GM18909 (cell line): ENCODE data around the gene GPATCH4.
"Not testable (repeated sequence)": the region's sequence is repeated elsewhere in the genome, so short reads cannot be mapped to it uniquely, and the experiment has no call there.

ENCODE experiments used
- ATAC-seq: cut with Tn5 transposase; IDR thresholded peaks from one replicate; pipeline ENCODE4 v1.9.1; 2021; ENCODE audit warnings: mild to moderate bottlenecking; ENCODE audit not compliant: unreplicated experiment, poor library complexity

GPATCH4 gene

DNA sequence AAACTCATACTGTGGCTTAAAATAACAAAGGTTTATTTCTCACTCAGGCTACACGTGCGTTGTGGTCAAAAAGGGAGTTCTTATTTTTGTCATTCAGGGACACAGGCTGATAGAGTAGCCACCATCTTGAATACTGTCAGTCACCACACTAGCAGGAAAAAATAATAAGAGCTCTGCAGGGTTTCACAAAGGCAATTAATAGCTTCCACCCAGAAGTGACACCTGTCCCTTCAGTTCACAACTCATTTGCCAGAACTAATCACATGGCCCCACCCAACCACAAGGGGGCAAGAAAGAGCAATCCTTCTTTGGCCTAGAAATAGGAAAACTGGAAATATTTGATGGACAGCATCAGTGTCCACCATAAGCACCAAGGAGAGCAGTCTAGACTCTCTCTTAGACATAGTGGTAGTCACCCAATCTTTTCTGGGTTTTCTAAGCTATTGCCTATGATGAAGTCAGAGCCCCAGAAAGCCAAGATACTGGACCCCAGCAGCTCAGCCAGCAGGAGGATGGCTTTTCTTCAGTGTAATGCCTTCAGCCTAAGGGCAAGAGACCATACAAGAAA lies 26.1 kb upstream of the GPATCH4 start:
- ATAC-seq, result no peak

GRCh38 chr1:156626079-156626438 lies 24.8 kb upstream of the GPATCH4 start:
- no peak for ATAC-seq

DNA sequence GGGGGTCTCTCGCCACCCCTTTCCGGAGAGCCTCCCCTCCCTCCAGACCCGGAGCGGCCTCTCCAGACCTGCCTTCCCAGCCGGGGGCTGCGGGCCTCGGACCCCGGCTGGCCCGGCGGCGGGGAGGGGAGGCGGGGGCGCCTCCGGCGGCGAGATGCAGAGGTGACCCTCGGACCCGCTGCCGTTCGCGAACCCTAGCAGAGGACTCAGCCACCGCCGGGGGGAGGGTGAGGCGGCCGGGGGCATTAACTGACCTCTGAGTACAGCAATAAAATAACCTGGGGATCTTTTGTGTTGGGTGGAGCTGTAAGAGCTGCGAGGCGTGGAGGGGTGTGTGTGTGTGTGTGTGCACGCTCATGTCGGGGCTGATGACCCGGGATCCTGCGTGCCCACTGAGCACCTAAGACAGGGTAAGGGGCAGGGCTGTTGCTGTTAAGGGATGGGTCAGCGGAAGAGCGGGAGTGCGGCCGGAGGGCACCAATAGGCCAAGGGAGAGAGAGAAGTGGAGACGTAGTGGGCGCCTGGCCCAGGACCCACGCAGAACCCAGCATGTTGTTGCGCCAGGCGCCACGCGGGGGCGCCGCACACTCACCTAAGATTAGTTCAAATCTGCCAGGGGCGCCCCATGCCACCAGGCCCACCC lies 24.3 kb upstream of the GPATCH4 start:
- no peak for ATAC-seq

- no peak for ATAC-seq
Measured at GRCh38 chr1:156624814-156625435, 23.6 kb upstream of the GPATCH4 start.

- ATAC-seq, result no peak
Measured at GRCh38 chr1:156623946-156624813, 22.9 kb upstream of the GPATCH4 start.

GRCh38 chr1:156622581-156623297 lies 21.5 kb upstream of the GPATCH4 start:
- ATAC-seq, result no peak

- ATAC-seq, result no peak
Measured at GRCh38 chr1:156619582-156619955, 18.3 kb upstream of the GPATCH4 start.

- ATAC-seq, result no peak
Measured at GRCh38 chr1:156618853-156619581, 17.7 kb upstream of the GPATCH4 start, which contains the start of gene HAPLN2. Gene HAPLN2 (plus strand): TSS chr1:156619415. CDS start chr1:156623491, 4,076 bp downstream.

- no peak for ATAC-seq
Measured at GRCh38 chr1:156616463-156616862, 15.2 kb upstream of the GPATCH4 start.

- no peak for ATAC-seq
Measured at GRCh38 chr1:156615946-156616345, 14.7 kb upstream of the GPATCH4 start.

- no peak for ATAC-seq
Measured at GRCh38 chr1:156612666-156613065, 11.4 kb upstream of the GPATCH4 start.

DNA sequence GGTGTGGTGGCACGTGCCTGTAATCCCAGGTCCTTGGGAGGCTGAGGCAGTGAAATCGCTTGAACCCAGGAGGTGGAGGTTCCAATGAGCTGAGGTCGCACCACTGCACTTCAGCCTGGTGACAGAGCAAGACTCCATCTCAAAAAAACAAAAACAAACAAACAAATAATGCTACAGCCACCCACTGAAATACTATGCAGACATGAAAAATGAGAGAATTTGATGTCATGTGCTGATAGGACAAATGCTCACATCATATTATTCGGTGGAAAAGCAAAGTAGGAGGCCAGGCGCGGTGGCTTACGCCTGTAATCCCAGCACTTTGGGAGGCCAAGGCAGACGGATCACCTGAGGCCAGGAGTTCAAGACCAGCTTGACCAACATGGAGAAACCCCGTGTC lies 8.8 kb upstream of the GPATCH4 start:
- ATAC-seq, result not testable (repeated sequence)

- ATAC-seq, result no peak
Measured at GRCh38 chr1:156608981-156609380, 7.7 kb upstream of the GPATCH4 start.

GRCh38 chr1:156608036-156608674 lies 6.9 kb upstream of the GPATCH4 start:
- ATAC-seq, result peak; percentile 60

DNA sequence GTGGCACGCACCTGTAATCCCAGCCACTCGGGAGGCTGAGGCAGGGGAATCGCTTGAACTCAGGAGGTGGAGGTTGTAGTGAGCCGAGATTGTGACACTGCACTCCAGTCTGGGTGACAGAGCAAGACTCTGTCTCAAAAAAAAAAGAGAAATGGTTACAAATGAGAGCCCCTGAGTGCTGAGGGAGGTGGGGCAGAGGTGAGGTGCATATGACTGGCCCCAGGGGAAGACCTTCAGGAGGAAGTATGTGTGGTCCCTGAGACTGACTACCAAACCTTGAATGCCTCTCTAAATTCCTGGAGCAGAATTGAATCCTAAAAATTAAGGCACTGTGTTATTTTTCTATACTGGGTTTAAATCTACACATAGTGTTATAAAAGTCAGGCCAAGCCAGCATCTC lies 6.1 kb upstream of the GPATCH4 start:
- not testable (repeated sequence) for ATAC-seq

DNA sequence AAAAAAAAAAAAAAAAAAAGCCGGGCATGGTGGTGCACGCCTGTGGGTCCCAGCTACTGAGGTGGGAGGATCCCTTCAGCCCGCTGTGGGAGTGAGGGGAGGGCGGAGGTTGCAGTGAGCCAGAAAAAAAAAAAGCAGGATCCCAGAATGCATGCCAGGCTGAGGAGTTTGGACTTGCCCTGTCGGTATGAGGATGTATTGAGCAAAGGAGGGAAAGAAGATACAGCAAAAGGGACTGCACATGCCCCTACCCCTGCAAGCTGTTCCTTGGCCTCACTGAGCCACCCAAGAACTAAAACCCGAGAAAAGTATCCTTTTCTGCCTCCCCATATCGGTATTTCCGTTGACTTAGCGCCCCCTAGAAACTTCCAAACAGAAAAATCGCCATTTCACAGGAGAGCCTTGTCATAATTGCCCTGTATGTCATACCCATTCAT lies 1.3 kb upstream of the GPATCH4 start:
- no peak for ATAC-seq

GRCh38 chr1:156601892-156602291 lies 613 bp upstream of the GPATCH4 start:
- peak; percentile 18 for ATAC-seq

GRCh38 chr1:156600733-156601121 lies 552 bp downstream of the GPATCH4 start:
- no peak for ATAC-seq

DNA sequence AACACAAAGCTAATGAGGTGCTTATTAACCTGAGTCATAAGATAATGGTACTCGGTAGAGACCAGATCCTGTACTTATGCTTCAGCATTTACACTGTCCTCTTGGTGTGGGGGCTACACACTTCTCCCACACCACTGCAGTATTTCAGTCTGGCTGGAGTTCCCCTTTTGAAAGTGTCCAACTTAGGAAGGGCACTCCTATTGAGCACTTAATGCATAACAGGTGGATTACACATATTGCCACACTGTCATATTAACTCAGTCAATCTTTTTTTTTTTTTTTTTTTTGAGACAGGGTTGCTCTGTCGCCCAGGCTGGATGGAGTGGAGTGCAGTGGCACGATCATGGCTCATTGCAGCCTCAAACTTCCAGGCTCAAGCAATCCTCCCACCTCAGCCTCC lies 1.5 kb downstream of the GPATCH4 start:
- ATAC-seq, result peak; percentile 49
